ENCODE measurements around the gene GLIS2. TPM values are rescaled to one million over a fixed set of nuclear protein-coding genes. Genes with fewer than 3 reads are reported as not detected.

Gene GLIS2
- total and polyA plus RNA-seq, 2 of the 4 experiments (the other 2 are of a cell fraction) = 0.36 to 8.4 TPM

DNA sequence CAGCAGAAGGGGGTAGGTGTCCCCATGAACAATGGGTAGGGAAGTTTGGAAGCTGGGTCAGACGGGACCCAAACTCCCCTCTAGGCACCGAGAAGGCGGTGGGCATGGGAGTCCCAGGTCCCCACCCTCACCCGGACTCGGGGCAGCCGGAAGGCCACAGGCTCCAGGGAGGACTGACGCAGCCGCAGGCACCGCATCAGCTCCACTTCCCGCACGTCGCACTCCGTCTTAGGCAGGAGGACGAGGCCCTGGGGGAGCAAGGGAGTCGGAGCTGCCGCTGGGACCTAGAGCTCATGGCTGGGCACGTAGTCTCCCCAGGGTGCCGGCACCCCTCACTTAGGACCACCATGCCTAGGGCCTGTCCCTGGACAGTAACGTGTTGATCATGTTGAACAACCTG, 42.4 kb downstream of the GLIS2 start:
- Histone ChIP-seq H4K5ac (ENCODE audit: low read depth, low read length) (no peak overlapping the region), H3K23ac (ENCODE audit: low read depth, low read length) (no peak overlapping the region), H2BK120ac (ENCODE audit: low read depth, low read length) (no peak overlapping the region), H2AK9ac (replicated peaks; ENCODE audit: low read depth, low read length, poor library complexity) (no peak overlapping the region), H2BK15ac (ENCODE audit: low read depth, low read length) (no peak overlapping the region), H3K4me1 (ENCODE audit: control insufficient read depth, insufficient read depth, low read length) (peaks cover 1% of the 10 kb centered on the region; the same call in 1 of the 2 replicates), H3K14ac (replicated peaks; ENCODE audit: low read depth, low read length) (no peak overlapping the region), H3K36me3 (ENCODE audit: control insufficient read depth, insufficient read depth, low read length) (peaks cover 4% of the 10 kb centered on the region; the same call in 1 of the 2 replicates), H3K4me2 (ENCODE audit: low read depth, low read length) (no peak overlapping the region), H3K4ac (ENCODE audit: low read depth, low read length) (no peak overlapping the region), H2AFZ (replicated peaks; ENCODE audit: low read length, poor library complexity) (no peak overlapping the region), H3K4me3 (ENCODE audit: insufficient read depth, low read depth, low read length) (no peak overlapping the region), H2BK5ac (ENCODE audit: low read depth, low read length, poor library complexity, severe bottlenecking) (no peak overlapping the region), H3K27ac (ENCODE audit: insufficient read depth, low read length) (no peak overlapping the region), H3K18ac (ENCODE audit: low read depth, low read length) (no peak overlapping the region), H3K9me1 (ENCODE audit: insufficient read depth, low read length) (0 out of 2 replicates have a peak, but pooled peaks cover 5% of the 10 kb centered on the region), H3K79me1 (ENCODE audit: low read depth in 1 of 2, low read length in 2 of 2) (no peaks in the 10 kb centered on the region), H3K9me3 (ENCODE audit: control insufficient read depth, insufficient read depth, low read length) (no peaks in the 10 kb centered on the region), H3K27me3 (ENCODE audit: control insufficient read depth, insufficient read depth, low read length) (no peaks in the 10 kb centered on the region), H2BK20ac (ENCODE audit: low read depth, low read length) (no peak overlapping the region), H4K91ac (ENCODE audit: insufficient read depth, low read depth, low read length) (no peak overlapping the region), H4K20me1 (ENCODE audit: insufficient read depth, low read length) (peaks cover 4% of the 10 kb centered on the region; the same call in 1 of the 2 replicates), H2AK5ac (ENCODE audit: low read depth, low read length) (peak overlapping the region; percentile 76; the same call in 1 of the 2 replicates), H3K9ac (ENCODE audit: low read depth, low read length) (no peak overlapping the region), H3K56ac (ENCODE audit: extremely low read depth, insufficient read depth, low read length) (no peak overlapping the region), H4K8ac (ENCODE audit: low read depth in 2 of 2, low read length in 2 of 2) (no peak overlapping the region)
- WGBS, 2 experiments (ENCODE audit: extremely low coverage in 2 of 2, insufficient read length in 1 of 2) = 96% methylated on average over 13 of the region's 19 CpGs; no CpG with 5 or more reads in 1 of the 2 experiments
- in situ Hi-C loops (cut with MboI; ENCODE audit: low sequenced_read_pairs) = no loop called here
- intact Hi-C loops (cut with micrococcal nuclease) = no loop called here
- ChIA-PET CTCF (interaction anchor here (0.8 kb wide), 1 partner anchor 44 kb away, joined by 4 read pairs; no protein-coding TSS in a partner anchor), POLR2A (ENCODE audit: unreplicated experiment) (no interaction called here)
- TF ChIP-seq, protein P1, sequence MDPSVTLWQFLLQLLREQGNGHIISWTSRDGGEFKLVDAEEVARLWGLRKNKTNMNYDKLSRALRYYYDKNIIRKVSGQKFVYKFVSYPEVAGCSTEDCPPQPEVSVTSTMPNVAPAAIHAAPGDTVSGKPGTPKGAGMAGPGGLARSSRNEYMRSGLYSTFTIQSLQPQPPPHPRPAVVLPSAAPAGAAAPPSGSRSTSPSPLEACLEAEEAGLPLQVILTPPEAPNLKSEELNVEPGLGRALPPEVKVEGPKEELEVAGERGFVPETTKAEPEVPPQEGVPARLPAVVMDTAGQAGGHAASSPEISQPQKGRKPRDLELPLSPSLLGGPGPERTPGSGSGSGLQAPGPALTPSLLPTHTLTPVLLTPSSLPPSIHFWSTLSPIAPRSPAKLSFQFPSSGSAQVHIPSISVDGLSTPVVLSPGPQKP (IDR thresholded peaks at IDR 0.05; ENCODE audit: borderline replicate concordance, low read depth, low read length) = no peak
- TF ChIP-seq, protein P2, sequence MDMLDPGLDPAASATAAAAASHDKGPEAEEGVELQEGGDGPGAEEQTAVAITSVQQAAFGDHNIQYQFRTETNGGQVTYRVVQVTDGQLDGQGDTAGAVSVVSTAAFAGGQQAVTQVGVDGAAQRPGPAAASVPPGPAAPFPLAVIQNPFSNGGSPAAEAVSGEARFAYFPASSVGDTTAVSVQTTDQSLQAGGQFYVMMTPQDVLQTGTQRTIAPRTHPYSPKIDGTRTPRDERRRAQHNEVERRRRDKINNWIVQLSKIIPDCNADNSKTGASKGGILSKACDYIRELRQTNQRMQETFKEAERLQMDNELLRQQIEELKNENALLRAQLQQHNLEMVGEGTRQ (IDR thresholded peaks at IDR 0.05; ENCODE audit: low read depth, low read length) = no peak
- no peak for TF ChIP-seq CEBPB (IDR thresholded peaks at IDR 0.05; ENCODE audit: low read depth, low read length)
- no peak for TF ChIP-seq RCOR1 (IDR thresholded peaks at IDR 0.05; ENCODE audit: insufficient replicate concordance, low read length)
- no peak for TF ChIP-seq CTCF (conservative IDR thresholded peaks at IDR 0.05; ENCODE audit: low read depth, low read length)
- dilution Hi-C loops (cut with HindIII; ENCODE audit: low sequenced_read_pairs, unreplicated experiment) = no loop called here
- no TSS peak for BruUV-seq (replicated peaks)
- ATAC-seq (ENCODE audit: low read depth) (no peak), DNase-seq (no peak)

Data from IMR-90 (cell line).